HEK293 (cell line): Measurements from ENCODE around the gene PAGE2B.

Experiments
- TRIM28 ChIP-seq: IDR thresholded peaks from 2 replicates; pipeline ENCODE4 v1.6.1; 2011; ENCODE audit warnings: low read length, control low read depth, borderline replicate concordance
- ZNF10 ChIP-seq: fragments of 450-650 bp; formaldehyde crosslinking; IDR thresholded peaks from 2 replicates; pipeline ENCODE4 v1.5.1; 2017; ENCODE audit warnings: missing biosample characterization, missing genetic modification characterization
- ZNF248 ChIP-seq: fragments of 450-650 bp; formaldehyde crosslinking; IDR thresholded peaks from 2 replicates; pipeline ENCODE4 v1.5.1; 2017; ENCODE audit warnings: missing biosample characterization, missing genetic modification characterization
- ZNF324 ChIP-seq: fragments of 450-650 bp; formaldehyde crosslinking; IDR thresholded peaks from 2 replicates; pipeline ENCODE4 v1.5.1; 2016; ENCODE audit warnings: missing biosample characterization, missing genetic modification characterization
- ZNF354C ChIP-seq: fragments of 450-650 bp; formaldehyde crosslinking; IDR thresholded peaks from 2 replicates; pipeline ENCODE4 v1.5.1; 2016; ENCODE audit warnings: missing biosample characterization, missing genetic modification characterization, low read depth, borderline replicate concordance
- ZNF629 ChIP-seq: fragments of 450-650 bp; formaldehyde crosslinking; IDR thresholded peaks from 2 replicates; pipeline ENCODE4 v1.5.1; 2017; ENCODE audit warnings: missing biosample characterization, missing genetic modification characterization
- TF ChIP-seq, protein P1 (sequence below): fragments of 450-650 bp; formaldehyde crosslinking; IDR thresholded peaks from 2 replicates; pipeline ENCODE4 v1.5.1; 2016; ENCODE audit warnings: missing biosample characterization, missing genetic modification characterization
- TF ChIP-seq, protein P2 (sequence below): fragments of 450-650 bp; formaldehyde crosslinking; IDR thresholded peaks from 2 replicates; pipeline ENCODE4 v1.5.1; 2016; ENCODE audit warnings: missing biosample characterization, missing genetic modification characterization
- TF ChIP-seq, protein P3 (sequence below): fragments of 450-650 bp; formaldehyde crosslinking; IDR thresholded peaks from 2 replicates; pipeline ENCODE4 v1.5.1; 2017; ENCODE audit warnings: missing biosample characterization, missing genetic modification characterization

DNA sequence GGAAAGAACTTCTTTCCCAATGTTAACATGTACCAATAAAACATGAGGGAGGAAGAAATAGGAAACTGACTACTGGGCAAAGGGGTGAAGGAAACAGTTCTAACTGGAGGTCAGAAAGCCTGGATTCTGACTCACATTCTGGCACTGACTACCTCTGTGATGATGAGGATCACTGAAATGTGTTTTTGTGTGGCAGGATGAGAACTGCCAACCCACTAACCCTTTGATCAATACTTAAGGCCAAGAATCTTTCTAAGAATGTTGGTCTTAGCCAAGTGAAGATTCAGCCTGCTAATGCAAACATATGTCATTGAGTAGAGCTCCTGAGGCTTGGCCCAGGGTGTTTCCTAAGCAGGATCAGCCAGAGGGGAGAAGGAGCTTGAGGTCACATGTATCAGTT, 48.7 kb upstream of the PAGE2B start:
- TF ChIP-seq, protein P1, sequence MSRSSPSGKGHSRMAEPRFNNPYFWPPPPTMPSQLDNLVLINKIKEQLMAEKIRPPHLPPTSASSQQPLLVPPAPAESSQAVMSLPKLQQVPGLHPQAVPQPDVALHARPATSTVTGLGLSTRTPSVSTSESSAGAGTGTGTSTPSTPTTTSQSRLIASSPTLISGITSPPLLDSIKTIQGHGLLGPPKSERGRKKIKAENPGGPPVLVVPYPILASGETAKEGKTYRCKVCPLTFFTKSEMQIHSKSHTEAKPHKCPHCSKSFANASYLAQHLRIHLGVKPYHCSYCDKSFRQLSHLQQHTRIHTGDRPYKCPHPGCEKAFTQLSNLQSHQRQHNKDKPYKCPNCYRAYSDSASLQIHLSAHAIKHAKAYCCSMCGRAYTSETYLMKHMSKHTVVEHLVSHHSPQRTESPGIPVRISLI, result no peak
- TF ChIP-seq, protein P2, sequence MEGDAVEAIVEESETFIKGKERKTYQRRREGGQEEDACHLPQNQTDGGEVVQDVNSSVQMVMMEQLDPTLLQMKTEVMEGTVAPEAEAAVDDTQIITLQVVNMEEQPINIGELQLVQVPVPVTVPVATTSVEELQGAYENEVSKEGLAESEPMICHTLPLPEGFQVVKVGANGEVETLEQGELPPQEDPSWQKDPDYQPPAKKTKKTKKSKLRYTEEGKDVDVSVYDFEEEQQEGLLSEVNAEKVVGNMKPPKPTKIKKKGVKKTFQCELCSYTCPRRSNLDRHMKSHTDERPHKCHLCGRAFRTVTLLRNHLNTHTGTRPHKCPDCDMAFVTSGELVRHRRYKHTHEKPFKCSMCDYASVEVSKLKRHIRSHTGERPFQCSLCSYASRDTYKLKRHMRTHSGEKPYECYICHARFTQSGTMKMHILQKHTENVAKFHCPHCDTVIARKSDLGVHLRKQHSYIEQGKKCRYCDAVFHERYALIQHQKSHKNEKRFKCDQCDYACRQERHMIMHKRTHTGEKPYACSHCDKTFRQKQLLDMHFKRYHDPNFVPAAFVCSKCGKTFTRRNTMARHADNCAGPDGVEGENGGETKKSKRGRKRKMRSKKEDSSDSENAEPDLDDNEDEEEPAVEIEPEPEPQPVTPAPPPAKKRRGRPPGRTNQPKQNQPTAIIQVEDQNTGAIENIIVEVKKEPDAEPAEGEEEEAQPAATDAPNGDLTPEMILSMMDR (tag by site-specific recombination), result no peak
- TF ChIP-seq TRIM28 (no peak), ZNF629 (tag by site-specific recombination) (no peak), ZNF248 (tag by site-specific recombination) (no peak), ZNF324 (tag by site-specific recombination) (no peak), ZNF10 (tag by site-specific recombination) (no peak), ZNF354C (tag by site-specific recombination) (no peak)
- TF ChIP-seq, protein P3, sequence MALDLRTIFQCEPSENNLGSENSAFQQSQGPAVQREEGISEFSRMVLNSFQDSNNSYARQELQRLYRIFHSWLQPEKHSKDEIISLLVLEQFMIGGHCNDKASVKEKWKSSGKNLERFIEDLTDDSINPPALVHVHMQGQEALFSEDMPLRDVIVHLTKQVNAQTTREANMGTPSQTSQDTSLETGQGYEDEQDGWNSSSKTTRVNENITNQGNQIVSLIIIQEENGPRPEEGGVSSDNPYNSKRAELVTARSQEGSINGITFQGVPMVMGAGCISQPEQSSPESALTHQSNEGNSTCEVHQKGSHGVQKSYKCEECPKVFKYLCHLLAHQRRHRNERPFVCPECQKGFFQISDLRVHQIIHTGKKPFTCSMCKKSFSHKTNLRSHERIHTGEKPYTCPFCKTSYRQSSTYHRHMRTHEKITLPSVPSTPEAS (tag by site-specific recombination), result no peak
